SJSA1 (cell line): ENCODE measurements around the gene R3HDM4. TPM values are rescaled to one million over a fixed set of nuclear protein-coding genes. Genes with fewer than 3 reads are reported as not detected.

Experiments
- DNase-seq, 2 experiments: peaks; one replicate each; pipeline ENCODE4 v3.0.0-alpha.2; 2015 to 2020; ENCODE audit warnings: low spot score in 2 of 2, low read depth in 1 of 2
- H3K27ac ChIP-seq: fragments of 250-450 bp; sonication (Bioruptor Pico); 2 replicates; pipeline ENCODE4 v1.5.1; 2020; ENCODE audit warnings: mild to moderate bottlenecking, moderate library complexity
- H3K27me3 ChIP-seq: fragments of 250-450 bp; sonication (Bioruptor Pico); replicated peaks from 2 replicates; pipeline ENCODE4 v1.5.1; 2020; ENCODE audit warnings: mild to moderate bottlenecking, moderate library complexity
- H3K36me3 ChIP-seq: fragments of 250-450 bp; sonication (Bioruptor Pico); 2 replicates; pipeline ENCODE4 v1.5.1; 2020; ENCODE audit warnings: mild to moderate bottlenecking
- H3K4me1 ChIP-seq: fragments of 250-450 bp; sonication (Bioruptor Pico); replicated peaks from 2 replicates; pipeline ENCODE4 v1.6.1; 2021; ENCODE audit warnings: mild to moderate bottlenecking
- H3K4me3 ChIP-seq: fragments of 250-450 bp; sonication (Bioruptor Pico); 2 replicates; pipeline ENCODE4 v1.5.1; 2020; ENCODE audit warnings: mild to moderate bottlenecking
- H3K9me3 ChIP-seq: fragments of 250-450 bp; sonication (Bioruptor Pico); replicated peaks from 2 replicates; pipeline ENCODE4 v1.5.1; 2020; ENCODE audit warnings: mild to moderate bottlenecking
- total RNA-seq: library from RNA; depleted of rRNA; stranded (reverse); fragments of >200 nt; shearing (Covaris generic); gene quantifications from 2 replicates; pipeline ENCODE4 v1.2.3, GENCODE V29; 2014

Gene R3HDM4
- total RNA-seq, 1 experiment from 2014 or later: 38.2 TPM

DNA sequence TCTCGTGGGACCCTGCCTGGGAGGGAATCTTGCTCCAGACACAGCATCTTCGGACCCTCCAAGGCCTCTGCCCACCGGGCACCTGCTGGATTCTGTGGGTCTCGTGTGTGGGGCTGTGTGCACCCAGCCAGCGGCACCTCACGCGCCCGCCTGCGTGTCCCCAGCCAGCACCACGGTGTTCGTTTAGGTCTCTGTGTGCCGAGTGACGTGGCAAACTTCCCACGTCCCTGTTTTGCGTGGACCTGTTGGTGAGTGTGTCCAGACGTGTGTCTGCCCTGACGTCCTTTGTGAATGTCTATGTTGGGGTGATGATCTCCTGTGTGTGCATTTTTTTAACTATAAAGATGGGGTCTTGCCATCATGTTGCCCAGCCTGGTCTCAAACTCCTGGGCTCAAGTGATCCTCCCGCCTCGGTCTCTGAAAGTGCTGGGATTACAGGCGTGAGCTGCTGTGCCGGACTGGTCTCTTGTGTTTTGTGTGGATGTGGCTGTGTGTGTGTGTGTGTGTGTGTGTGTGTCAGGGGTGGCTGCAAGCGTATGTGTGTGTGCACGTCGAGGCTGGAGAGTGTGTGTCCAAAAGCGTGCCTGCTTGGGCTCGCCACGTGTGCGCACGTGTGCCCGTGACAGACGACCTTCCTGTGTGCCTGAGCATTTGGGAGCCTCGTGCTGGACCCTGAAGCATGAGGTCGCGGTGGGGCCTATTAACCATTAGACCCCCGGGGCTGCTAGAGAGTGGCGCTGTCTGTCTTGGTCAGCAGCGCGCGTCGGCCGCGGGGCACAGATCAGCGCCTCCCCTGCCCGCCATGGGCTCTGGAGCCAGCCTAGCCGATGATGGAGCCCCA lies 28.5 kb upstream of the R3HDM4 start:
- peak overlapping the region; percentile 23 for H3K4me3 ChIP-seq
- DNase-seq: no peak
- no peaks in the 10 kb centered on the region for H3K9me3 ChIP-seq
- H3K27me3 ChIP-seq: no peaks in the 10 kb centered on the region
- no peak overlapping the region for H3K27ac ChIP-seq
- H3K36me3 ChIP-seq: peaks cover 3% of the 10 kb centered on the region; the same call in 1 of the 2 replicates
- peaks cover 15% of the 10 kb centered on the region for H3K4me1 ChIP-seq

- Histone ChIP-seq H3K4me1 (peaks cover 15% of the 10 kb centered on the region), H3K4me3 (peak overlapping the region; percentile 23), H3K27ac (no peak overlapping the region), H3K36me3 (peaks cover 3% of the 10 kb centered on the region; the same call in 1 of the 2 replicates), H3K27me3 (no peaks in the 10 kb centered on the region), H3K9me3 (no peaks in the 10 kb centered on the region)
- peak; percentile 68 to 75 for DNase-seq
Measured at GRCh38 chr19:940591-941291, 27.7 kb upstream of the R3HDM4 start.

GRCh38 chr19:939922-940321 lies 26.9 kb upstream of the R3HDM4 start:
- DNase-seq: no peak
- H3K36me3 ChIP-seq: peaks cover 3% of the 10 kb centered on the region; the same call in 1 of the 2 replicates
- H3K27ac ChIP-seq: no peak overlapping the region
- no peaks in the 10 kb centered on the region for H3K27me3 ChIP-seq
- no peak overlapping the region for H3K4me3 ChIP-seq
- H3K4me1 ChIP-seq: peaks cover 15% of the 10 kb centered on the region
- H3K9me3 ChIP-seq: no peaks in the 10 kb centered on the region

GRCh38 chr19:939439-939838 lies 26.4 kb upstream of the R3HDM4 start:
- DNase-seq: no peak
- H3K4me1 ChIP-seq: peaks cover 15% of the 10 kb centered on the region
- H3K4me3 ChIP-seq: no peak overlapping the region
- H3K36me3 ChIP-seq: peaks cover 3% of the 10 kb centered on the region; the same call in 1 of the 2 replicates
- no peaks in the 10 kb centered on the region for H3K27me3 ChIP-seq
- no peaks in the 10 kb centered on the region for H3K9me3 ChIP-seq
- no peak overlapping the region for H3K27ac ChIP-seq

DNA sequence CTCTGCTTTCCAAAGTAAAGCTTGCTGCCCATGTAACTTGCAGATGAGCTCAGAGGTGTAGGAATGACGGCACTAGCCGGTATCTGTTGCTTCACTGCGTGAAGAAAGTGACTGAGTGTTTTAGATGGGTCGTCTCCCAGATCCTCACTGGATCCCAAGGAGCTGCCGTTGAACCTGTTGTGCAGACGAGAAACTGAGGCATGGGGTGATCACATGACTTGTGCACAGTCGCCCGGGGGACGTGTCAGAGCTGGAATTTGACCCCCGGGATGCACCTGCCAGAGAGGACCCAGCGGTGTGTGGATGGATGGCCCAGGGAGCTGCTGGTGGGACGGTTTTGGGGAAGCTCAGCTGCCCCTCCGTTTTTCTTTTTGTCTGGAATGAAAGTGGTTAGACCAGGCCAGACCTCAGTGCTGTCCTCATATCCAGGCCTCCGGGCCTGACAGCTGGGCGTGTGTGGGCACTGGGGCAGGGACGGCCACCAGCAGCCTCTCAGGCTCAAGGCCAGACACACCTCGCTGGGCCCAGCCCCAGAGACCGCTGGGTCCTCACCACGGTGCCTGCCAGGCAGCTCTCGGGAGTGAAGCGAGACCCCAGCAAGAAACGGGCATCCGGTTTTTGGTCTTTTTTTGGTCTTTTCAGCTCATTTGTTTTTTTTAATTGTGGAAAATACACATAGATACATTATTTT lies 25.4 kb upstream of the R3HDM4 start:
- Histone ChIP-seq H3K27ac (no peak overlapping the region), H3K27me3 (no peaks in the 10 kb centered on the region), H3K36me3 (peaks cover 7% of the 10 kb centered on the region), H3K4me3 (no peak overlapping the region), H3K9me3 (no peaks in the 10 kb centered on the region), H3K4me1 (peaks cover 18% of the 10 kb centered on the region)
- no peak for DNase-seq

- peaks cover 29% of the 10 kb centered on the region for H3K4me1 ChIP-seq
- H3K36me3 ChIP-seq: peaks cover 15% of the 10 kb centered on the region
- no peak overlapping the region for H3K27ac ChIP-seq
- H3K27me3 ChIP-seq: no peaks in the 10 kb centered on the region
- H3K4me3 ChIP-seq: no peak overlapping the region
- H3K9me3 ChIP-seq: no peaks in the 10 kb centered on the region
- DNase-seq: no peak
Measured at GRCh38 chr19:937259-937694, 24.3 kb upstream of the R3HDM4 start.

DNA sequence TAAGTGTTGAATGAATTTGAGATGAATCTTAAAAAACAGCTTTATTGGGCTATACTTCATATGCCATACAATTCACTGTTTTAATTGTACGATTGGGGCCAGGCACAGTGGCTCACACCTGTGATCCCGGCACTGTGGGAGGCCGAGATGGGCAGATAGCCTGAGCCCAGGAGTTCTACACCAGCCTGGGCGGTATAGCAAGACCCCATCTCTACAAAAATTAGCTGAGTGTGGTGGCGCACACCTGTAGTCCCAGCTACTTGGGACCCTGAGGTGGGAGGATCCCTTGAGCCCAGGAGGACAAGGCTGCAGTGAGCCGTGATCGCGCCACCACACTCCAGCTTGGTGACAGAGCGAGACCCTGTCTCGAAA lies 23.1 kb upstream of the R3HDM4 start:
- H3K4me3 ChIP-seq: no peak overlapping the region
- peaks cover 15% of the 10 kb centered on the region for H3K36me3 ChIP-seq
- H3K4me1 ChIP-seq: peaks cover 23% of the 10 kb centered on the region
- no peaks in the 10 kb centered on the region for H3K9me3 ChIP-seq
- no peak for DNase-seq
- H3K27ac ChIP-seq: no peak overlapping the region
- H3K27me3 ChIP-seq: no peaks in the 10 kb centered on the region

- no peak for DNase-seq
- H3K4me3 ChIP-seq: no peak overlapping the region
- no peaks in the 10 kb centered on the region for H3K9me3 ChIP-seq
- peaks cover 14% of the 10 kb centered on the region for H3K4me1 ChIP-seq
- peaks cover 16% of the 10 kb centered on the region for H3K36me3 ChIP-seq
- no peak overlapping the region for H3K27ac ChIP-seq
- no peaks in the 10 kb centered on the region for H3K27me3 ChIP-seq
Measured at GRCh38 chr19:934865-935479, 22.0 kb upstream of the R3HDM4 start.

DNA sequence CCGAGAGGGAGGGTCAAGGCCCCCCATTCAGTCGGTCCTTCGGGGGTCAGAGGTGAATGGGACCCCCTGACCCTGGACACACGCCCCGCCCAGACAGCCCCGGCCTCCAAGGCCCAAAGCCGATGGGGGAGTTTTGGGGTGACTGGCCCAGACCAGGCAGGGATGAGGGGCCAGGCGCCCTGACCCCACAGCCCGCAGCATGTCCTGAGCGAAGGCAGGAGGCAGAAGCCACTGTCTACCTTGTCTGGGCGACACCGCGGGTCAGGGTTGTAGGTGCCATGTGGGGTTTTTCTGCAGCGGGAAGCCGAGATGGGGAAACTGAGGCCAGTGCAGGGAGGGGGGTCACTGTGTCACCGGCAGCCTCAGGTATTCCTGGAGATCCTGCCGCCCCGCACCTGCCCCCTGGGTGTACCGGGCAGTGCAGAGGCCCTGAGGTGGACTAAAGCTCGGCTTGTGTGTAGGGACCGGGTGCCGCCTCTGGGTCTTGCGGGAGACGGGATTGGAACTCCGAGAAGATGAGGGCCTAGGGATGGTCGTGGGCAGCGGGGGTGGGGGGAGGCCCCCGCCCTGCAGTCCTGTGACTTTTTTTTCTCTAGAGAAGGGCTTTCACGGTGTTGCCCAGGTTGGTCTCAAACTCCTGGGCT lies 21.3 kb upstream of the R3HDM4 start:
- H3K36me3 ChIP-seq: peaks cover 17% of the 10 kb centered on the region
- no peak for DNase-seq
- H3K9me3 ChIP-seq: no peaks in the 10 kb centered on the region
- H3K27me3 ChIP-seq: no peaks in the 10 kb centered on the region
- H3K4me3 ChIP-seq: no peak overlapping the region
- H3K27ac ChIP-seq: no peak overlapping the region
- peaks cover 14% of the 10 kb centered on the region for H3K4me1 ChIP-seq

DNA sequence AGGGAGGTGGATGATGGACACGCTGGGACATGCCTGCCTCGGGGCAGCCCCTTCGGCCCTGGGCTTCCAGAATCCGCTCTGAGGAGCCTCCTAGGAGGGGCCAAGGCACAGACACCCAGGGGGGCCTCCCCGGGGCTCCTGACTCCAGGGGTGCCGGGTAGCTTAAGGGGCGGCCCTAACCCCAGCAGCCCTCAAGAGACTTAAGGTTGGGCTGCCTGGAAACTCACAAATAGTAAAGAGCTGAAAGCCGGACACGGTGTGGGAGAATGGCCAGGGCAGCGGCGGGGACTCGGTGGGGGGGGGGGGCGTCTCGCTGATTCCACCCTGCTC lies 20.5 kb upstream of the R3HDM4 start:
- H3K4me3 ChIP-seq: no peak overlapping the region

GRCh38 chr19:932648-933552 lies 19.9 kb upstream of the R3HDM4 start:
- Histone ChIP-seq H3K36me3 (peaks cover 16% of the 10 kb centered on the region), H3K9me3 (no peaks in the 10 kb centered on the region), H3K27me3 (no peaks in the 10 kb centered on the region), H3K4me3 (no peak overlapping the region), H3K27ac (no peak overlapping the region), H3K4me1 (peaks cover 14% of the 10 kb centered on the region)
- peak in 1 of 2 experiments; percentile 37 for DNase-seq

More for the DNA sequence above, 20.5 kb upstream of the R3HDM4 start:
- H3K27me3 ChIP-seq: no peaks in the 10 kb centered on the region
- H3K27ac ChIP-seq: no peak overlapping the region
- peaks cover 16% of the 10 kb centered on the region for H3K36me3 ChIP-seq
- H3K4me1 ChIP-seq: peaks cover 14% of the 10 kb centered on the region
- H3K9me3 ChIP-seq: no peaks in the 10 kb centered on the region
- DNase-seq: no peak

- H3K4me1 ChIP-seq: peaks cover 14% of the 10 kb centered on the region
- no peaks in the 10 kb centered on the region for H3K27me3 ChIP-seq
- H3K27ac ChIP-seq: no peak overlapping the region
- DNase-seq: no peak
- H3K36me3 ChIP-seq: peaks cover 16% of the 10 kb centered on the region
- no peaks in the 10 kb centered on the region for H3K9me3 ChIP-seq
- no peak overlapping the region for H3K4me3 ChIP-seq
Measured at GRCh38 chr19:931860-932647, 19.0 kb upstream of the R3HDM4 start.
